Trophoblast cell (in vitro differentiated cells and primary cell): ENCODE data around the gene SLC4A9.

Experiments
- DNase-seq, 2 donors: peaks; one replicate each; pipeline ENCODE4 v3.0.0-alpha.2; 2016
- H2AFZ ChIP-seq: 2 replicates; pipeline ENCODE4 v1.6.1; 2013; ENCODE audit warnings: low read length, moderate library complexity, mild to moderate bottlenecking; ENCODE audit not compliant: insufficient read depth, poor library complexity
- H2AK5ac ChIP-seq: 2 replicates; pipeline ENCODE4 v1.6.1; 2013; ENCODE audit warnings: mild to moderate bottlenecking, low read length
- H2BK120ac ChIP-seq: 2 replicates; pipeline ENCODE4 v1.6.1; 2013; ENCODE audit warnings: low read length, mild to moderate bottlenecking, moderate library complexity; ENCODE audit not compliant: insufficient read depth, poor library complexity
- H2BK12ac ChIP-seq: 2 replicates; pipeline ENCODE4 v1.6.1; 2013; ENCODE audit warnings: mild to moderate bottlenecking, low read length, moderate library complexity
- H2BK5ac ChIP-seq: 2 replicates; pipeline ENCODE4 v1.6.1; 2013; ENCODE audit warnings: low read length, low read depth, moderate library complexity, mild to moderate bottlenecking; ENCODE audit not compliant: poor library complexity
- H3K14ac ChIP-seq: 2 replicates; pipeline ENCODE4 v1.6.1; 2013; ENCODE audit warnings: mild to moderate bottlenecking, low read length
- H3K18ac ChIP-seq: 2 replicates; pipeline ENCODE4 v1.6.1; 2013; ENCODE audit warnings: mild to moderate bottlenecking, low read length
- H3K23ac ChIP-seq: 2 replicates; pipeline ENCODE4 v1.6.1; 2013; ENCODE audit warnings: low read length
- H3K27ac ChIP-seq: 2 replicates; pipeline ENCODE4 v1.5.1; 2013; ENCODE audit warnings: low read depth, mild to moderate bottlenecking, inconsistent platforms, low read length, moderate library complexity
- H3K27me3 ChIP-seq: 2 replicates; pipeline ENCODE4 v1.6.1; 2013; ENCODE audit warnings: inconsistent platforms, mild to moderate bottlenecking, low read length, moderate library complexity; ENCODE audit not compliant: insufficient read depth
- H3K36me3 ChIP-seq, 2 experiments: 1 replicate in 1 of 2; 2 replicates in 1 of 2; pipeline ENCODE4 v1.6.1; 2013; ENCODE audit warnings: low read length in 2 of 2, mild to moderate bottlenecking in 2 of 2, moderate library complexity in 1 of 2; ENCODE audit not compliant: insufficient read depth in 2 of 2, control insufficient read depth in 1 of 2
- H3K4ac ChIP-seq: 2 replicates; pipeline ENCODE4 v1.6.1; 2013; ENCODE audit warnings: low read depth, mild to moderate bottlenecking, low read length, moderate library complexity
- H3K4me1 ChIP-seq, 2 experiments: 1 replicate in 1 of 2; 2 replicates in 1 of 2; pipeline ENCODE4 v1.6.1; 2013; ENCODE audit warnings: low read length in 2 of 2, mild to moderate bottlenecking in 2 of 2, moderate library complexity in 1 of 2; ENCODE audit not compliant: insufficient read depth in 2 of 2, control insufficient read depth in 1 of 2
- H3K4me2 ChIP-seq: 2 replicates; pipeline ENCODE4 v1.6.1; 2013; ENCODE audit warnings: inconsistent platforms, mild to moderate bottlenecking, low read length, moderate library complexity
- H3K4me3 ChIP-seq: 2 replicates; pipeline ENCODE4 v1.5.1; 2013; ENCODE audit warnings: mild to moderate bottlenecking, low read depth, low read length, inconsistent platforms
- H3K79me1 ChIP-seq: one replicate; pipeline ENCODE4 v1.6.1; 2013; ENCODE audit warnings: low read length
- H3K79me2 ChIP-seq: 2 replicates; pipeline ENCODE4 v1.6.1; 2013; ENCODE audit warnings: low read length, mild to moderate bottlenecking; ENCODE audit not compliant: control insufficient read depth, insufficient read depth, poor library complexity
- H3K9ac ChIP-seq: 2 replicates; pipeline ENCODE4 v1.6.1; 2013; ENCODE audit warnings: mild to moderate bottlenecking, low read length
- H3K9me3 ChIP-seq: 2 replicates; pipeline ENCODE4 v1.6.1; 2013; ENCODE audit warnings: low read depth, mild to moderate bottlenecking, control low read depth, inconsistent platforms, low read length; ENCODE audit not compliant: insufficient read depth
- H4K12ac ChIP-seq: 2 replicates; pipeline ENCODE4 v1.6.1; 2013; ENCODE audit warnings: low read depth, mild to moderate bottlenecking, low read length, moderate library complexity
- H4K8ac ChIP-seq: 2 replicates; pipeline ENCODE4 v1.6.1; 2013; ENCODE audit warnings: low read depth, mild to moderate bottlenecking, low read length, moderate library complexity
- H4K91ac ChIP-seq: one replicate; pipeline ENCODE4 v1.6.1; 2013; ENCODE audit warnings: low read depth, mild to moderate bottlenecking, low read length, moderate library complexity
- WGBS: extraction: QIAGEN DNeasy Blood & Tissue Kit; methylation state at CpG from one replicate; pipeline ENCODE4 v1.1.7; 2013; ENCODE audit warnings: missing lambda C conversion rate; ENCODE audit not compliant: insufficient read length, insufficient coverage; ENCODE audit errors: extremely low coverage; 5-methylcytosine and 5-hydroxymethylcytosine counted together

SLC4A9 gene

GRCh38 chr5:140408750-140409241 is 48.8 kb downstream of the SLC4A9 start:
- Histone ChIP-seq H2BK5ac (no peak overlapping the region), H3K23ac (no peak overlapping the region), H3K9ac (peak overlapping the region; percentile 69), H2BK120ac (no peak overlapping the region), H2BK12ac (no peak overlapping the region), H4K12ac (no peak overlapping the region), H4K91ac (no peak overlapping the region), H4K8ac (no peak overlapping the region), H3K79me1 (no peaks in the 10 kb centered on the region), H3K27me3 (no peaks in the 10 kb centered on the region), H3K14ac (no peak overlapping the region), H3K18ac (no peak overlapping the region), H3K36me3 (peaks cover 2 to 5% of the 10 kb centered on the region in 2 experiments), H3K9me3 (no peaks in the 10 kb centered on the region), H3K4me3 (no peak overlapping the region), H3K79me2 (peaks cover 9% of the 10 kb centered on the region), H3K4ac (peak overlapping the region; percentile 79), H3K27ac (no peak overlapping the region), H3K4me1 (no peaks in the 10 kb centered on the region), H2AK5ac (no peak overlapping the region), H3K4me2 (no peak overlapping the region), H2AFZ (no peak overlapping the region)
- WGBS = no CpG with 5 or more reads among the region's 4 CpGs
- peak in 1 of 2 donors; percentile 15 for DNase-seq

- Histone ChIP-seq H2AFZ (no peak overlapping the region), H4K12ac (no peak overlapping the region), H3K79me2 (no peaks in the 10 kb centered on the region), H3K14ac (no peak overlapping the region), H3K27me3 (no peaks in the 10 kb centered on the region), H3K4me1 (no peaks in the 10 kb centered on the region), H2BK12ac (no peak overlapping the region), H4K91ac (no peak overlapping the region), H3K23ac (no peak overlapping the region), H2AK5ac (no peak overlapping the region), H2BK5ac (no peak overlapping the region), H3K9ac (no peak overlapping the region), H3K4me3 (no peak overlapping the region), H3K4me2 (no peak overlapping the region), H3K27ac (no peak overlapping the region), H3K9me3 (no peaks in the 10 kb centered on the region), H4K8ac (no peak overlapping the region), H2BK120ac (no peak overlapping the region), H3K18ac (no peak overlapping the region), H3K4ac (no peak overlapping the region), H3K36me3 (peaks cover 0 to 2% of the 10 kb centered on the region in 2 experiments), H3K79me1 (no peaks in the 10 kb centered on the region)
- no CpG with 5 or more reads among the region's 1 CpG for WGBS
- DNase-seq = no peak
These were observed 53.2 kb downstream of the SLC4A9 start for GRCh38 chr5:140413230-140413629.

GRCh38 chr5:140417235-140417634 is 57.2 kb downstream of the SLC4A9 start:
- Histone ChIP-seq H2BK5ac (no peak overlapping the region), H2BK12ac (no peak overlapping the region), H3K27me3 (no peaks in the 10 kb centered on the region), H3K4me1 (no peaks in the 10 kb centered on the region), H3K4me2 (no peak overlapping the region), H2AFZ (no peak overlapping the region), H3K4ac (no peak overlapping the region), H3K79me2 (peaks cover 2% of the 10 kb centered on the region), H3K14ac (no peak overlapping the region), H3K4me3 (no peak overlapping the region), H4K12ac (no peak overlapping the region), H4K8ac (no peak overlapping the region), H3K9ac (no peak overlapping the region), H3K27ac (no peak overlapping the region), H4K91ac (no peak overlapping the region), H3K23ac (no peak overlapping the region), H3K18ac (peak overlapping the region; percentile 59), H3K36me3 (no peaks in the 10 kb centered on the region), H3K79me1 (no peaks in the 10 kb centered on the region), H3K9me3 (no peaks in the 10 kb centered on the region), H2BK120ac (no peak overlapping the region), H2AK5ac (no peak overlapping the region)
- DNase-seq = no peak
- WGBS = no CpG with 5 or more reads among the region's 2 CpGs

GRCh38 chr5:140418862-140419520 is 59.0 kb downstream of the SLC4A9 start:
- H3K79me2 ChIP-seq = peaks cover 2% of the 10 kb centered on the region
- H3K79me1 ChIP-seq = no peaks in the 10 kb centered on the region
- no peak overlapping the region for H4K8ac ChIP-seq
- no peak overlapping the region for H3K4me3 ChIP-seq
- no peak overlapping the region for H2BK120ac ChIP-seq
- H3K9ac ChIP-seq = no peak overlapping the region
- H2AK5ac ChIP-seq = no peak overlapping the region
- H3K36me3 ChIP-seq = no peaks in the 10 kb centered on the region
- no peak for DNase-seq
- no peak overlapping the region for H4K91ac ChIP-seq
- H3K23ac ChIP-seq = no peak overlapping the region
- H3K4ac ChIP-seq = peak overlapping the region; percentile 46
- no CpG with 5 or more reads among the region's 1 CpG for WGBS
- H2AFZ ChIP-seq = no peak overlapping the region
- H3K4me1 ChIP-seq = no peaks in the 10 kb centered on the region
- H2BK5ac ChIP-seq = no peak overlapping the region
- no peak overlapping the region for H4K12ac ChIP-seq
- no peak overlapping the region for H3K14ac ChIP-seq
- no peak overlapping the region for H3K4me2 ChIP-seq
- no peak overlapping the region for H2BK12ac ChIP-seq
- H3K27me3 ChIP-seq = no peaks in the 10 kb centered on the region
- no peak overlapping the region for H3K18ac ChIP-seq
- no peaks in the 10 kb centered on the region for H3K9me3 ChIP-seq
- H3K27ac ChIP-seq = no peak overlapping the region
